Heart left ventricle (tissue), 13 donors: Measurements from ENCODE around the gene LIN9.

Experiments
- POLR2A ChIP-seq, 2 donors: fragments of 450-650 bp; IDR thresholded peaks; one replicate each; pipeline ENCODE4 v1.6.1; 2017; ENCODE audit warnings: antibody characterized with exemption in 2 of 2, mild to moderate bottlenecking in 2 of 2, moderate library complexity in 2 of 2
- TF ChIP-seq, protein P1 (sequence below), 12 donors: fragments of 200-600 bp; sonication (generic) in 4 of 12; IDR thresholded peaks; one replicate each; pipeline versions ENCODE4 v1.5.0 to v1.8.0; 2018 to 2022; ENCODE audit warnings: antibody characterized with exemption in 12 of 12, mild to moderate bottlenecking in 5 of 12
- donor health status: ischemic (EF 13 %, LVEDD 7.1; RV severe dilation, severe dysfunction).
- donor health status: DM: no; HTN: yes; CAD: no.
- donor health status: DM: no; HTN: no; CAD: no.
- donor health status: ischemic (EF 25% LVEDD 6.9; RV normal size, moderate dysfunction).
- donor health status: ischemic (EF 25% LVEDD 5.7; RV mildly dilated, moderate dysfunction).
- donor health status: ischemic (EF 35%, LVEDD 5.7; RV mildly dilated, moderate dysfunction).
- donor health status: nonischemic (EF 11% LVEDD 7.7; RV severe dilation, severe dysfunction).
- donor health status: DM: yes; HTN: yes; CAD: no.
- donor health status: PGD.
- donor health status: ischemic (EF 29% LVEDD 5.4; RV normal size, mild dysfunction).
- donor health status: nonischemic (EF 23%, LVEDD 6.1; RV moderate dilation, normal function).

DNA sequence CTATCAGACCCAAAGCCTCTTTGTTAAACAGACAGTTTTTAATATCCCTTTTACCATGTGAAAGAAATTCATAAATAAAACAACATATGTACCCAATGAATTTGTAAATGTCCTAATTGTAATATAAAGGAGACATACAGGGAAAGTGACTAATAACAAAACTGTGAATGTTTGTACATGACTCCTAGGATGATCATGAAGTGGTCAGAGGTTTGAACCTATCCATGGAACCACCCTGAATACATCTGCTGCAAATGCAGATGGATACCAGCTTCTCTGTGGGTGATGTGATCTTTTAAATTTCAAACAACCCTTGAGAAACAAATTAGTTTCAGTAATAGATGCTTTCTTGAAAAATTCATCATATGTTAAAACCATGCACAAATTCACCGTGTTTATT lies 105.7 kb downstream of the LIN9 start:
- TF ChIP-seq, protein P1, sequence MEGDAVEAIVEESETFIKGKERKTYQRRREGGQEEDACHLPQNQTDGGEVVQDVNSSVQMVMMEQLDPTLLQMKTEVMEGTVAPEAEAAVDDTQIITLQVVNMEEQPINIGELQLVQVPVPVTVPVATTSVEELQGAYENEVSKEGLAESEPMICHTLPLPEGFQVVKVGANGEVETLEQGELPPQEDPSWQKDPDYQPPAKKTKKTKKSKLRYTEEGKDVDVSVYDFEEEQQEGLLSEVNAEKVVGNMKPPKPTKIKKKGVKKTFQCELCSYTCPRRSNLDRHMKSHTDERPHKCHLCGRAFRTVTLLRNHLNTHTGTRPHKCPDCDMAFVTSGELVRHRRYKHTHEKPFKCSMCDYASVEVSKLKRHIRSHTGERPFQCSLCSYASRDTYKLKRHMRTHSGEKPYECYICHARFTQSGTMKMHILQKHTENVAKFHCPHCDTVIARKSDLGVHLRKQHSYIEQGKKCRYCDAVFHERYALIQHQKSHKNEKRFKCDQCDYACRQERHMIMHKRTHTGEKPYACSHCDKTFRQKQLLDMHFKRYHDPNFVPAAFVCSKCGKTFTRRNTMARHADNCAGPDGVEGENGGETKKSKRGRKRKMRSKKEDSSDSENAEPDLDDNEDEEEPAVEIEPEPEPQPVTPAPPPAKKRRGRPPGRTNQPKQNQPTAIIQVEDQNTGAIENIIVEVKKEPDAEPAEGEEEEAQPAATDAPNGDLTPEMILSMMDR (IDR thresholded peaks at IDR 0.05) = no peak
- no peak for TF ChIP-seq POLR2A (IDR thresholded peaks at IDR 0.05)
